PC-9 (cell line): ENCODE data around the gene CNDP1.

Experiments used
- EZH2 ChIP-seq: fragments of 200-600 bp; sonication (generic); IDR thresholded peaks from 2 replicates; pipeline ENCODE4 v1.8.0; 2017; ENCODE audit warnings: antibody characterized with exemption, low read depth
- TF ChIP-seq, protein P1 (sequence below): fragments of 200-600 bp; sonication (generic); conservative IDR thresholded peaks from 2 replicates; pipeline ENCODE4 v1.6.1; 2017; ENCODE audit warnings: mixed run types, antibody characterized with exemption, mild to moderate bottlenecking, moderate library complexity

DNA sequence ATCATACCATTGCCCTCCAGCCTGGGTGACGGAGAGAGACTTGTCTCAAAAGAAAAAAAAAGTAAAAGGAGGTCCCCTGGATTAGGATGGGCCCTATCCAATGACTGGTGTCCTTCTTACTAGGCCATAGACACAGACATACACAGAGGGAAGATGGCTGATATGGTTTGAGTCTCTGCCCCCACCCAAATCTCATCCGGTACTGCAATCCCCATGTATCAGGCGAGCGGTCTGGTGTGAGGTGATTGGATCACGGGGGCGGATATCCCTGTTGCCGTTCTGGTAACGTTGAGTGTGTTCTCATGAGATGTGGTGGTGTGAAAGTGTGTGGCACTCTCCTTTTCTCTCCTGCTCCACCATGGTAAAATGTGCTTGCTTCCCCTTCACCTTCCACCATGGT lies 45.9 kb upstream of the CNDP1 start:
- TF ChIP-seq, protein P1, sequence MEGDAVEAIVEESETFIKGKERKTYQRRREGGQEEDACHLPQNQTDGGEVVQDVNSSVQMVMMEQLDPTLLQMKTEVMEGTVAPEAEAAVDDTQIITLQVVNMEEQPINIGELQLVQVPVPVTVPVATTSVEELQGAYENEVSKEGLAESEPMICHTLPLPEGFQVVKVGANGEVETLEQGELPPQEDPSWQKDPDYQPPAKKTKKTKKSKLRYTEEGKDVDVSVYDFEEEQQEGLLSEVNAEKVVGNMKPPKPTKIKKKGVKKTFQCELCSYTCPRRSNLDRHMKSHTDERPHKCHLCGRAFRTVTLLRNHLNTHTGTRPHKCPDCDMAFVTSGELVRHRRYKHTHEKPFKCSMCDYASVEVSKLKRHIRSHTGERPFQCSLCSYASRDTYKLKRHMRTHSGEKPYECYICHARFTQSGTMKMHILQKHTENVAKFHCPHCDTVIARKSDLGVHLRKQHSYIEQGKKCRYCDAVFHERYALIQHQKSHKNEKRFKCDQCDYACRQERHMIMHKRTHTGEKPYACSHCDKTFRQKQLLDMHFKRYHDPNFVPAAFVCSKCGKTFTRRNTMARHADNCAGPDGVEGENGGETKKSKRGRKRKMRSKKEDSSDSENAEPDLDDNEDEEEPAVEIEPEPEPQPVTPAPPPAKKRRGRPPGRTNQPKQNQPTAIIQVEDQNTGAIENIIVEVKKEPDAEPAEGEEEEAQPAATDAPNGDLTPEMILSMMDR, result no peak
- no peak for TF ChIP-seq EZH2
